HG03039 (cell line): ENCODE data around the gene ZNF681.
"Not testable (repeated sequence)": the region's sequence is repeated elsewhere in the genome, so short reads cannot be mapped to it uniquely, and the experiment has no call there.

Experiments used
- ATAC-seq: cut with Tn5 transposase; IDR thresholded peaks from one replicate; pipeline ENCODE4 v1.9.1; 2021; ENCODE audit warnings: mild to moderate bottlenecking, moderate library complexity; ENCODE audit not compliant: unreplicated experiment

Gene ZNF681

DNA sequence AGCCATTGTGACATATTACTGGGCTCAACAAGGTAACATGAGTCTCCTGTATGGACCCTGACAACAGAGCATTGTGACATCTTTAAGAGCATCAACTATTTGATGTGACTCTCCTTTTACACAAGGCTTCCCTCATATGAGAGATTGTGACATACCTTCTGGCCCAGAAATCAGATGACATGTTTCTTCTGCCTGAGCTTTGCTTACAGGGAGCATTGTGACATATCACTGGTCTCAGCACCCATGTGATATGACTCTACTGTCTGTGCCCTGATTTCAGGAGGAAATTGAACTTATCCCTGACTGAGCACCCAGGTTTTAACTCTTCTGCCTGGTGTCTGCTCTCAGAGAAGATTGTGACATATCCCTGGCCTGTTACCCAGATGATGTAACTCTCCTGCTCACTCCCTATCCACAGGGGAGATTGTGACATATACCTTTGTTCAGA lies 15.9 kb upstream of the ZNF681 start:
- ATAC-seq, result no peak

DNA sequence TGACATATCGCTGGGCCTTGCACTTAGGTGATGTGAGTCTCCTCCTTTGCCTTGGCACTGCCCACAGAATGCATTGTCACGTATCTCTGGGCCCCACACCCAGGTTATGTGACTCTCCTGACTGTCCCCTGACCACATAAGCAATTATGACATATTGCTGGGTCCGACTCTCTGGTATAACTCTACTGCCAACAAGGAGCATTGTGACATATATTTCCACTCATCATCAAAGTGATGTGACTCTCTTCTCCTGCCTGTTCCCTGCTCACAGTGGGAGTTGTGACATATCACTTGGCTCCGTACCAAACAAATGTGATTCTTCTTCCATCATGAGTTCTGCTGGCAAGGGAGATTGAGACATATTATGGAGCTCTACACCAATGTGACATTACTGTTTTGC lies 15.4 kb upstream of the ZNF681 start:
- ATAC-seq, result no peak

DNA sequence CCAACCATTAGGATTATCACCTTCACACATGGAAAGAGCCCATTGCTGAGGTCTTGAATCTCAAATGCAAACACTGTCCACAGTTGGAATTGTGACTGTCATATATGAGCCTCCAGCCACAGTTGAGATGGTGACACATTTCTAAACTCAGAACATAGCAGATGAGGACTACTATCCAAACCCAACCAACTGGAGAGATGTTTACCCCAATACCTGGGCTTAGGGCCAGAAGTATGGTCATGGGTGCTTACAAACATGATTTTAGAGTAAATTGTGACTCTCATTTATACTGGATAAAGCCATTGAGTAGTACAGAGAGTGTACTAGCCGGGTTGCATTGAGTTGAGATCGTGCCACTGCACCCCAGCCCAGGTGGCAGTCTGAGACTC lies 14.0 kb upstream of the ZNF681 start:
- ATAC-seq, result no peak

DNA sequence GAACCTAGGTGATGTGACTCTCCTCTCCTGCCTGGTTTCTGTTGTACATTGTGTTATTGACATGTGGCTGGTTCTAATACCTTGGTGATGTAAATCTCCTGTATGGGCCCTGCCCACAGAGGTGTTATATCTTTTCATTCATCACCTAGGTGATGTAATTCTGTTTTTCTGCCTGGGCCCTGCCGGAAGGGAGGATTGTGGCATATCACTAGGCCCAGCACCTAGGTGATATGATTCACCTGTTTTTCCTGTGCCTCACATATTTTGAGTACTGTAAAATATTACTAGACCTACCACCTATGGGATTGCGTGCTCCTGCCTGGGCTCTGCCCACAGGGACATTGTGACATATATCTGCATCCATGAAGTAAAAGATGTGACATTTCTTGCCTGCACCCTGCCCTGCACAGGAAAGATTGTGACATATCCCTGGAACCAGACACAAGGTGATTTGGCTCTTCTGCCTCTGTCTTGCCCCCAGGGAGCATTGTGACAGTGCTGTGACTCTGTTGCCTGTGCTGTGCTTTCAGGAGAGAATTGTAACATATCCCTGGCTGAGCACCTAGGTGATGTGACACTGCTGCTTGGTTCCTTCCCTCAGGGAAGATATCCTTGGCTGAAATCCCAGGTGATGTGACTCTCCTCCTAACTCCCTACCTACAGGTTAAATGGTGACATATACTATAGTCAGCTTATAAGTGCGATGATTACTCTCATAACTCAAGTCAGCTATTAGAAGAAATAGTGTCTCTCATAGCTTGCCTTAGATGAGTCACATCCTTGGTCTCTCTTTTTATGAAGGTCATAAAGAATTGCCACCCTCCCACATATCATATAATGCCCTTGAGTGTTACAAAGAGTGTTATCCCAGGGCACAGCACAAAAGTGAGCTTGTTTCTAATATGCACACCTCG lies 13.3 kb upstream of the ZNF681 start:
- no peak for ATAC-seq

DNA sequence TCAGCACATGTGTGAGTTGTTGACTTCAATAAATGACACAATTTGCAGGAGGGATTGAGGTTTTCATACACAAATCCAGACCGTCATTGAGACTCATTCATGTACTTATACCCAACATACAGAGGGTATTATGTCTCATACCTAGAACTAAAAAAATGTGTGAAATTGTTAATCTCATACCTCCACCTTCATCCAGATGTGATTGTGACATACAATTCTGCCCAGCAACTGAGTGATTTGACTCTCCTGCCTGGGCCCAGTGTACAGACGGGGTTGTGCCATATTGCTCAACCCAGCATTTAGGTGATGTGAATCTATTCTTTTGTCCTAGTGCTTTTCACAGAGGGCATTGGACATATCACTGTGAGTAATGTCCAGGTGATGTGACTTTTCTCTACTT lies 12.6 kb upstream of the ZNF681 start:
- no peak for ATAC-seq

DNA sequence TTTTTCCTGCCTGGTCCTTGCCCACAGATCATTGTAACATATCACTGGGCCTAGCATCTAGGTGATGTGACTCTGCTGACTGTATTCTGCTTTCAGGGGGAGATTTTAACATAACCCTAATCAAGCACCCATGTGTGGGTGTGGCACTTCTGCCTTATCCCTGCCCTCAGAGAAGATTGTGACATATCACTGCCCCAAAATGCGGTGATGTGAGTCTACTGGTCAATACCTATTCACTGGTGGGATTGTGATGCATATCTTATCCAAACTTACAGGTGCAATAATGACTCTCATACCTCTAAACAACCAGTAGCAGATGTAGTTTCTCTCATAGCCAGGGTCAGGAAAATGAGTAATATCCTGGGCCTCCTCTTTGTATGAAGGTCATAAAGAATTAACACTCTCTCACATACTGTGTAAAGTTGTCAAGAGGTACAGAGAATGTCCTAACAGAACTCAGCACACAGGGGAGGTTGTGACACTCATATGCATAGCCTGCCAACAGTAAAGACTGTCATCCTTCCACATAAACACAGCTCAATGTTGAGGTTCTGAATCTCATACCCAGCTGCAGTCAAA lies 12.1 kb upstream of the ZNF681 start:
- ATAC-seq, result no peak

DNA sequence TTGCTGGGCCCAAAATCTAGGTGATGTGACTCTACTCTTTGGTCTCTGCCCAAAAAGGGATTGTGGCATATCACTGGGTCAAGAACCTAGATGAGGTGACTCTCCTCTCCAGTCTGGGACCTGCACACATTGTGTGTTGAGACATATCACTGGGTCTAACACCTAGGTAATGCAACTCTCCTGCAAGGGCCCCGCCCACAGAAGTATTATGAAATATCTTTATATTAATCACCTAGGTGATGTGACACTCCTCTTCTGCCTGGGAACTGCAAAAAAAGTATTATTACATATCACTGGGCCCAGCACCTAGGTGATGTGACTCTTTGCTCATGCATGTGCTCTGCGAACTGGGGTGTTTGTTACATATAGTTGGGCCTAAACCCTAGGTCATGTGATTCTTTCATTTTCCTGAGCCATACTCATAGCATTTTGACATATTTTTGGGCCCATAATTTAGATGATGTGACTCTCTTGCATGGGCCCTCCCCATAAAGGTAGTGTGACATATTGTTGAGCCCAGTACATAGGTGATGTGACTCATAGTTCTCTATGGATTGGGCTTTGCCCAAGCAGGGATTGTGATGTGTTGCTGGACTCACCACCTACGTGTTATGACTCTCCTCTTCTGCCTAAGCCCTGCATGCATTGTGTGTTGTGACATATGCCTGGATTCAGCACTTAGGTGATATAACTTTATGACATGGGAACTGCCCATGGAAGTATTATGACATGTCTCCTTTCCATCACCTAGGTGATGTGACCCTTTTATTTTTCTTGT lies 11.2 kb upstream of the ZNF681 start:
- ATAC-seq, result no peak

DNA sequence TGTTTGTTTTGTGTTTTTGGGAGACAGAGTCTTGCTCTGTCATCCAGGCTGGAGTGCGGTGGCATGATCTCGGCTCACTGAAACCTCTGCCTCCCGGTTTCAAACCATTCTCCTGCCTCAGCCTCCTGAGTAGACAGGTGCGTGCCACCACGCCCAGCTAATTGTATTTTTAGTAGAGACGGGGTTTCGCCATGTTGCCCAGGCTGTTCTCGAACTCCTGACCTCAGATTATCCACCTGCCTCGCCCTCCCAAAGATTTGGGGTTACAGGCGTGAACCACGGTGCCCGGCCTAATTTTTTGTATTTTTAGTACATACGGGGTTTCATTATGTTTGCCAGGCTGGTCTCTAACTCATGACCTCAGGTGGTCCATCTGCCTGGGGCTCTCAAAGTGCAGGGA lies 8.3 kb upstream of the ZNF681 start:
- no peak for ATAC-seq

DNA sequence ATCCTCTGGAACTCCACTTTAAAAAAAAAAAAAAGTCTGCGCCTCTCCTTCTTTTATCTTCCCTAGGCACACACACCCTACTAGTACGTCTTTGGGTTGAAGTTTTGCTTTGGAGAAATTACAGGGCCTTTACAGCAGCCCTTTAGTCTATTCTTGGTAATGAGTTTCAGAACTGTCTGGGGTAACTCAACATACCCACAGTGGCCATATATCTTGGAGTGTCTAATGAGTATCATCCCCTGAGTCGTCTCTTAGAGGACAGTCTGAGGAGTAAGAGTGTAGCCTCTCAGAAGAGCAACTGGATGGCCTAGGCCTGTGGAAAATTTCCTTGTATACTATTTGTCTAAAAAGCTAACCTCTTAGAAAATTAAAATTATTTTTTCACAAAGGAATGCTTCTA lies 6.1 kb upstream of the ZNF681 start:
- no peak for ATAC-seq

DNA sequence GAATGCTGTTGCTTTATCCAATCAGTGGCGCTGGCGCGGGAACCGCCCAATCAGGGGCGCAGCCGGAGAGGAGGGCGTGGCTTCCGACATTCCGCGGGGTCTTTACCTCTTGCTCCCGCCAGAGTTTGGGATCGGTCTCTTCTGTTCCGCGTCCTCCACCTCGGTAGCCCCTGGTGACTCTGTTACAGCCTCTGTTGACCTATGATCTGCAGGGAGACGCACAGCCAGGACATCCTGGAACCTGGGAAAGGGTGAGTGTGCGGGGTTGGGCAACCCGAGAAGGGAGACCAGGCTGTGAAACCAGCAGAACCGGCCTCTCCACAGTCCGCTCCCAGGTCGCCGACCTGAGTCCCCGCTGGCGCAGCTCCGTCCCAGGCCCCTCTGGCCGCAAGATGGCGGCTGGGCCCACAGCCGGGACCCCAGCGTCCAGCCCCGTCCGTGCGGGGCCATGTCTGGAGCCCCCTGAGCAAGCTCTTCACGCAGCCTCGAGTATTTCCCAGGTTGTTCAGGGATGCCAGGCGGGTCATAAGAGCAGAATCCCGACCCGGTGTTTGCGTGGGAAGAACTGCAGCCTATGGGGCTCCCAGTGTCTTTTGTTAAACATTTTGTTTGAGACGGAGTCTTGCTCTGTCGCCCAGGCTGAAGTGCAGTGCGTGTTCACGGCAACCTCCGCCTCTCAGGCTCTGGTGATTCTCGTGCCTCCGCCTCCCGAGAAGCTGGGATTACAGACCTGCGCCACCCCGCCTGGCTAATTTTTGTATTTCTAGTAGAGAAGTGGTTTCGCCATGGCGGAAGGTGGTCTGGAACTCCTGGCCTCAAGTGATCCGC lies 4.4 kb upstream of the ZNF681 start:
- ATAC-seq, result peak; percentile 58

DNA sequence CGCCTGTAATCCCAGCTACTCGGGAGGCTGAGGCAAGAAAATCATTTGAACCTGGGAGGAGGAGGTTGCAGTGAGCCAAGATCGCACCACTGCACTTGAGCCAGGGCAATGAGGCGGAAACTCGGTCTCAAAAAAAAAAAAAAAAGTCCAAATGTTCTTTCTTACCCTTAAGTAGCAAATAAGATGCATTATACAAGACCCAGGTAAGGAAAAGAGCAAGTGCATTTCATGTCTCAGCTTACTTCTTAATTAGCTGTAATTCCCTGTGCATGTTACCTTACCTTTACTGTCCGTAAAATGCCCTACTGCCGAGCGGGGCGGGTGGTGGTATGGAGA lies 3.8 kb upstream of the ZNF681 start:
- no peak for ATAC-seq

DNA sequence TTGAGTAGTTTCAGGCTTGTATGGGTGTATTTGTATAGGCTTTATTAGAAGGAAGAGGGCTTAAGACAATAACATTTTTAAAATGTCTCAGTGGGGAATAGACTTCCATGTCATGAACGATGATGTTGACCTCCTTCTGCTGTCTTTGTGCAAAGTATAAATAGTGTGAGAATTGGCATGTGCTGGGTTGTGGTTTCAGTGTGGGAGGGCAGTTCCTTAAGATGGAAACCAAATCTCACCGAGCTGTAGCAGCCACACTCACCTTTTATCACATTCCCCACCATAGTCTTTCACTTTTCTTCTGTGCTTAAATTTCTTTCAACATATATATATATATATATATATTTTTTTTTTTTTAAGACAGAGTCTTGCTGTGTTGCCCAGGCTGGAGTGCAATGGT lies 1.6 kb upstream of the ZNF681 start:
- not testable (repeated sequence) for ATAC-seq

DNA sequence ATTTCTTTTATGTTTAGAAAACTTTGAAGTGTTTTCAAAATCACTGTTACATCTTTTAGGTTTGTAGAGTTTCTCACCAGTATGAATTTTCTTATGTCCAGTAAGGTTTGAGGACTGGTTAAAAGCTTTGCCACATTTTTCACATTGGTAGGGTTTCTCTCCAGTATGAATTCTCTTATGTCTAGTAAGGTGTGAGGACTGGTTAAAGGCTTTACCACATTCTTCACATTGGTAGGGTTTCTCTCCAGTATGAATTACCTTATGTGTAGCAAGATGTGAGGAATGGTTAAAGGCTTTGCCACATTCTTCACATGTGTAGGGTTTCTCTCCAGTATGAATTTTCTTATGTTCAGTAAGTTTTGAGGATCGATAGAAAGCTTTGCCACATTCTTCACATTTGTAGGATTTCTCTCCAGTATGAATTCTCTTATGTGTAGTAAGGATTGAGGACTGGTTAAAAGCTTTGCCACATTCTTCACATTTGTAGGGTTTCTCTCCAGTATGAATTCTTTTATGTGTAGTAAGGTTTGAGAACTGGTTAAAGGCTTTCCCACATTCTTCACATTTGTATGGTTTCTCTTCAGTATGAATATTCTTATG lies 15.0 kb downstream of the ZNF681 start:
- ATAC-seq, result not testable (repeated sequence)

DNA sequence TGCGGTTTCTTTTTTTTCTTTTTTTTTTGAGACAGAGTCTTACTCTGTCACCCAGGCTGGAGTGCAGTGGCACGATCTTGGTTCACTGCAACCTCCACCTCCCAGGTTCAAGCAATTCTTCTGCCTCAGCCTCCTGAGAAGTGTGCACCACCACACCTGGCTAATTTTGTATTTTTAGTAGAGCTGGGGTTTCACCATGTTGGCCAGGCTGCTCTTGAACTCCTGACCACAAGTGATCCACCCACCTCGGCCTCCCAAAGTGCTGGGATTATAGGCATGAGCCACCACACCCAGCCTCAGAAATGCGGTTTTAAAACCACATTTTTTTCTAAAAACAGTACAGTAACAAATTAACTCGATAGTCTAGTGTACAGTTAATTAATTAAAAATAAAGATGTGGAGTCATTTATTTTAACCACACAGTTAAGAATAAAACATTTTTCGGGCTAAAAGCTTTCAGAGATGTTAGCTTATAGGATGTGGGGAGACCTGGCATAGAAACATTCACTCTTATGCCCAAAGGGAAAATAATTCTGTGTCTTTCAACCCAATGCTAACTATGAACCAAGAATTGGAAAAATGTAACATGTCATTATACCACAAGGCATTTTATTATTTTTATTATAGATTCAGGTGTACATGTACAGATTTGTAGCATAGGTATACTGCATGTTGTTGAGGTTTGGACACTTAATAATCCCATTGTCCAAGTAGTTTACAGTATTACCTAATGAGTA lies 27.8 kb downstream of the ZNF681 start:
- not testable (repeated sequence) for ATAC-seq

DNA sequence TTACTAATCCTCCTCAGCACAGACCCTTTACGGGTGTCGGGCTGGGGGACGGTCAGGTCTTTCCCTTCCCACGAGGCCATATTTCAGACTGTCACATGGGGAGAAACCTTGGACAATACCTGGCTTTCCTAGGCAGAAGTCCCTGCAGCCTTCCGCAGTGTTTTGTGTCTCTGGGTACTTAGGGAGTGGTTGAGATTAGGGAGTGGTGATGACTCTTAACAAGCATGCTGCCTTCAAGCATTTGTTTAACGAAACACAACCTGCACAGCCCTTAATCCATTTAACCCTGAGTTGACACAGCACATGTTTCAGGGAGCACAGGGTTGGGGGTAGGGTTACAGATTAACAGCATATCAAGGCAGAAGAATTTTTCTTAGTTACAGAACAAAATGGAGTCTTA lies 34.5 kb downstream of the ZNF681 start:
- not testable (repeated sequence) for ATAC-seq

DNA sequence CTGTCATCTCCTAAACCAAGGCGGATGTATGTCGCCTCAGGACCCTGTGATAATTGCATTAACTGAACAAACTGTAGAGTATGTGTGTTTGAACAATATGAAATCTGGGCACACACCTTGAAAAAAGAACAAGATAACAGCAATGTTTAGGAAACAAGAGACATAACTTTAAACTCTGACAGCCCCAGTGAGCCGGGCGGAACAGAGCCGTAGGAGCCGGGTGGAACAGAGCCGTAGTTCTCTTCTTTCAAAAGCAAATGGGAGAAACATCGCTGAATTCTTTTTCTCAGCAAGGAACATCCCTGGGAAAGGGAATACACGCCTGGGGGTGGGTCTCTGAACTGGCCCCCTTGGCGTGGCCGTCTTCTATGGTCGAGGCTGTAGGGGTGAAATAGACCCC lies 39.9 kb downstream of the ZNF681 start:
- ATAC-seq, result no peak

DNA sequence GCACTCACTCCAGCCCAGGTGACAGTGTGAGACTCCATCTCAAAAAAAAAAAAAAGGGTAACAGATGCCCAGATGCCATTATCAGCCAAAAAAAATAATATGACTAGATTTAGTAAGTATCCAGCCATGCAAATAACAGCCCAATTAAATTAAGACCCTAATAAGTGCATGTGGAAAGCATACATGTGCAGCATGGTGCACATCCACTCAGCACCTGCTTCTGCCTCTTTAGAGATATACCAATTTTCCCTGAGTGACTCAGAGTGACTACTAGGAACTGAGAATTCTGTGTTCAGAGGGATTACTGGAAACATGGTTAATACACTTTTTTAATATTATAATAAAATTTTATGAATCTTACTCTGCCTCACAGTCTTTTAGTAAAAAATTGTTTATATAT lies 41.9 kb downstream of the ZNF681 start:
- no peak for ATAC-seq

DNA sequence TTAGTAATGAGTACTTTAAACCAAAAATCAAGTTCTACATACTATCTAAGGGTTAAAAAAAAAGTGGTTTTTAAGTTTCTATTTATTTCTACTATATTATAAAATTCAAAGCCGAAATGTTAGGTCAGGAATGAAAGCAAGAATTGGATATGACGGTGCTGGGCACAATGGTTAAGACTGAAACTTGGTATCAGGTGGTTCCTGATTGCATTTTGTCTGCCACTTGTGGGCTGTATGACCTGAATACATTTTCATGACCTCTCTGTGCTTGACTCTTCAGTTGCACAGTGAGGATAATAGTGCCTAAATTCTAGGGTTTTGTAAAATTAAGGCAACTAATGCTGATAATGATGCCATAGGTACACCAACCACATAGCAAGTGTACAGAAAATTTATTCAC lies 49.3 kb downstream of the ZNF681 start:
- ATAC-seq, result no peak

DNA sequence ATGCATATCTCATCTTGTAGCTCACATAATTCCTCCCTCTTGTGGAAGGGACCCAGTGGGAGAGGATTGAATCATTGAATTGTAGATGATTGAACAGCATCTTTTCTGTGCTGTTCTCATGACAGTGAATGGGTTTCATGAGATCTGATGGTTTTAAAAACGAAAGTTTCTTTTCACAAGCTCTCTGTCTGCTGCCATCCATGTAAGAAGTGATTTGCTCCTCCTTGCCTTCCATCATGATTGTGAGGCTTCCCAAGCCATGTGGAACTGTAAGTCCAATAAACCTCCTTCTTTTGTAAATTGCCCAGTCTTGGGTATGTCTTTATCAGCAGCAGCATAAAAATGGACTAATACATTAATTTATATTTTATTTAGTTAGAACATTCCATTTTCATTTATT lies 52.0 kb downstream of the ZNF681 start:
- ATAC-seq, result no peak

DNA sequence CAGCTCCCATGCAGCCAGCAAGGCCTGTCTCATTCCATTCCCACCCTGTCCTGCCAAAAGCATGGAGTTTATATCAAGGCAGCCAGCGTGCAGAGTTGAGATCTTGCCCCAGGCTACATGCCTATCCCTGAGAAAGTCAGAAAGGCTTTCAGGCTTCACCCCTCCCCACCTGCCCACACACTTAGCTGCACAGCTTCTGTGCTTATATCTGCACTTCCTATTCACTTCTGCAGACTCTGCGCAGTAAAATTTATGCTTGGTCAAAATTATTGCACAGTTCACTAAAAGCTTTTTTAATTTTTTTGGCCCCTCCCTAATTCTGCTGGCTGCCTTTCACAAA lies 59.2 kb downstream of the ZNF681 start:
- no peak for ATAC-seq
